Glutamatergic neuron (in vitro differentiated cells): ENCODE data around the gene TTLL10. TPM values are rescaled to one million over a fixed set of nuclear protein-coding genes. Genes with fewer than 3 reads are reported as not detected.

ENCODE experiments used
- DNase-seq: peaks from one replicate; pipeline ENCODE4 v3.0.0; 2022
- H3K27ac Mint-ChIP-seq: one replicate; pipeline ENCODE4 v1.8.0; 2020; ENCODE audit warnings: mild to moderate bottlenecking, mixed read lengths, inconsistent platforms; ENCODE audit not compliant: unreplicated experiment
- H3K27me3 Mint-ChIP-seq: one replicate; pipeline ENCODE4 v1.8.0; 2020; ENCODE audit warnings: mild to moderate bottlenecking, moderate library complexity, mixed read lengths, inconsistent platforms; ENCODE audit not compliant: unreplicated experiment
- H3K36me3 Mint-ChIP-seq: one replicate; pipeline ENCODE4 v1.8.0; 2020; ENCODE audit warnings: mild to moderate bottlenecking, mixed read lengths, inconsistent platforms; ENCODE audit not compliant: unreplicated experiment
- H3K4me1 Mint-ChIP-seq: one replicate; pipeline ENCODE4 v1.8.0; 2020; ENCODE audit warnings: mild to moderate bottlenecking, low read depth, mixed read lengths, inconsistent platforms; ENCODE audit not compliant: unreplicated experiment
- H3K4me3 Mint-ChIP-seq: one replicate; pipeline ENCODE4 v1.8.0; 2020; ENCODE audit warnings: mild to moderate bottlenecking, mixed read lengths, inconsistent platforms; ENCODE audit not compliant: unreplicated experiment
- H3K9me3 Mint-ChIP-seq: one replicate; pipeline ENCODE4 v1.8.0; 2020; ENCODE audit warnings: mild to moderate bottlenecking, moderate library complexity, mixed read lengths, inconsistent platforms; ENCODE audit not compliant: unreplicated experiment
- total RNA-seq: library from RNA; stranded (reverse); fragmentation: NEBNext Ultra II Directional; extraction: Animal tissue kit (Norgen Biotek cat#: 25700); gene quantifications from one replicate; pipeline ENCODE4 v1.2.1, GENCODE V29; 2021; ENCODE audit not compliant: unreplicated experiment
- TF ChIP-seq, protein P1 (sequence below): fragments of 200-600 bp; sonication (generic); IDR thresholded peaks from one replicate; pipeline ENCODE4 v1.5.0; 2021; ENCODE audit not compliant: partially characterized antibody, unreplicated experiment

TTLL10 gene
- total RNA-seq, 1 donor from 2014 or later = not detected

DNA sequence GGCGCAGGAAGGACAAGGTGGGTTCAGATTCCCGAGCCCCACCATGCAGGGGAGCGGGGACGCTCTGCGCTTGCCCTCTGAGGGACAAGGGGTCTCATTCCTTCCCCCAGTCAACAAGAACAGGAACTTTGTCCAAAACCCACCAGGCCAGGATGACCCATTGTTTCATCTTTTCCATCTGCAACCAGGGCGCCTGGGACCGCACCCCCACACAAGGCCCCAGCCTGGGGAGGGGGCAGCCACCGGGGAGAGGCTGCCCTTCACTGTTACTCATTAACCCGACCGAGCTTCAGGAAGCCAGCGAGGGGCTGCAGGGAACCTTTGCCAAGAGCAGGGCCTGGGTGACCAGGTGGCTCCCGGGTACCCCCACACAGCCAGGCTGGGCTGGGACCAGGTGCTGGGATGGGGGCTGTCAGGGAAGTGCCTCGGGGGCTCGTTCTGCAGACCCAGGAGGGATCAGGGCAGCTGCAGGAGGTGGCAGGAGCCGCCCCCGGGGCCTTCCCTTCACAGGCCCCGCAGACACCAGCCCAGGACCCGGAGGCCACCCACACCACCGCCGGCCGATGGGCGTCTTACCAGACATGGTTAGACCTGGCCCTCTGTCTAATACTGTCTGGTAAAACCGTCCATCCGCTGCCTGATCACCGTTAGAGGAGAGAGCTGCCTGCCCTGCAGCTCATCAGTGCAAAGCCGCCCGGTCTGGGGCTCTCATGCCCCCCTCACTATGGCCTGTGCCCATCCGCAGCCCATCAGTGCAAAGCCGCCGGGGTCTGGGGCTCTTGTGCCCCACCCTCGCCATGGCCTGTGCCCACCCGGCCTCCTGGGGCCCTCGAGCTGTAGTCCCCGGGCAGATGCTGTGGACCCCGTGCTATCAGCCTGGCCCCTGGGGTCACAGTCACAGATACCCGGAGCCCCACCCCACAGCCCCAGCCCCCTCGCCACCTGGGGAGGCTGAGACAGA is 4.9 kb upstream of the TTLL10 start:
- TF ChIP-seq, protein P1, sequence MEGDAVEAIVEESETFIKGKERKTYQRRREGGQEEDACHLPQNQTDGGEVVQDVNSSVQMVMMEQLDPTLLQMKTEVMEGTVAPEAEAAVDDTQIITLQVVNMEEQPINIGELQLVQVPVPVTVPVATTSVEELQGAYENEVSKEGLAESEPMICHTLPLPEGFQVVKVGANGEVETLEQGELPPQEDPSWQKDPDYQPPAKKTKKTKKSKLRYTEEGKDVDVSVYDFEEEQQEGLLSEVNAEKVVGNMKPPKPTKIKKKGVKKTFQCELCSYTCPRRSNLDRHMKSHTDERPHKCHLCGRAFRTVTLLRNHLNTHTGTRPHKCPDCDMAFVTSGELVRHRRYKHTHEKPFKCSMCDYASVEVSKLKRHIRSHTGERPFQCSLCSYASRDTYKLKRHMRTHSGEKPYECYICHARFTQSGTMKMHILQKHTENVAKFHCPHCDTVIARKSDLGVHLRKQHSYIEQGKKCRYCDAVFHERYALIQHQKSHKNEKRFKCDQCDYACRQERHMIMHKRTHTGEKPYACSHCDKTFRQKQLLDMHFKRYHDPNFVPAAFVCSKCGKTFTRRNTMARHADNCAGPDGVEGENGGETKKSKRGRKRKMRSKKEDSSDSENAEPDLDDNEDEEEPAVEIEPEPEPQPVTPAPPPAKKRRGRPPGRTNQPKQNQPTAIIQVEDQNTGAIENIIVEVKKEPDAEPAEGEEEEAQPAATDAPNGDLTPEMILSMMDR = no peak
- Mint-ChIP-seq H3K27ac (no peak overlapping the region), H3K4me1 (peaks cover 4% of the 10 kb centered on the region), H3K36me3 (no peaks in the 10 kb centered on the region), H3K4me3 (no peak overlapping the region), H3K27me3 (peaks cover 29% of the 10 kb centered on the region), H3K9me3 (peaks cover 29% of the 10 kb centered on the region)
- peak; percentile 54 for DNase-seq

DNA sequence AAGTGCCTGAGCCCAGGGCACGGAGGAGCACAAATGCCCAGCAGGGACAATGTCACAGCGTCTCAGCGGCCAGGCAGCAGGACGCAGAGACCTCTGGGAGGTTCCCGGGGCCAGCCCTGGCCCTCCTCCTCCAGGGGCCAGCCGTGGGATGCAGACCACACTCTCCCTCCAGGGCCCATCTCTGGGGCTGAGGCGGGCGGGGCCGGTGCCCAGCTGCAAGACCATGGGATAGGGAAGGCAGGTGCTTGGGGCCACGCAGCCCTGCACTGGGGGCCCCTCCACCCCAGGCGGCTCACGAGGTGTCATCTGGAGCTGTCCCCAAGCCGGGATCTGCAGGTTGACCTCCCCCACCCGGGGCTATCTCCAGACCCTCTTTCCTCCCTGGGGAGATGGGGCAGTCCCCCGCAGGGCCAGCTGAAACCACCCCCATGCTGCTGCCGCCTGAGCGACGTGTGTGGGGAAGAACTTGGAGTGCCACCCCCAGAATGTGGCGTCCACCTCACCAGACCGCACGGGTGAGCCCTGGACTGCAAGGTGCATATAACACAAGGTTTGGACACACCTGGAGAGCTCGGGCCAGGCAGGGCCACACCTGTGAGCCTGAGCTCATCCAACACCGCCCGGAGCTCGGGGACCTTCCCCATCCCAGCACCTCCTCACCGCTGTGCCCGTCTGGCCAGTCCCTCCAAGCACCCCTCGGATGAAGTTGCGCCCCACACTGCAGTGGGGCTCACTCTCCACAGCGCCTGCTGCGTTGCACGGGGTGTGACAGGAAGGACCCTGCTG is 4.1 kb upstream of the TTLL10 start:
- Mint-ChIP-seq H3K9me3 (peaks cover 25% of the 10 kb centered on the region), H3K27me3 (peaks cover 29% of the 10 kb centered on the region), H3K36me3 (no peaks in the 10 kb centered on the region), H3K4me1 (no peaks in the 10 kb centered on the region), H3K4me3 (no peak overlapping the region), H3K27ac (no peak overlapping the region)
- peak; percentile 45 for DNase-seq
- TF ChIP-seq, protein P1 = no peak

DNA sequence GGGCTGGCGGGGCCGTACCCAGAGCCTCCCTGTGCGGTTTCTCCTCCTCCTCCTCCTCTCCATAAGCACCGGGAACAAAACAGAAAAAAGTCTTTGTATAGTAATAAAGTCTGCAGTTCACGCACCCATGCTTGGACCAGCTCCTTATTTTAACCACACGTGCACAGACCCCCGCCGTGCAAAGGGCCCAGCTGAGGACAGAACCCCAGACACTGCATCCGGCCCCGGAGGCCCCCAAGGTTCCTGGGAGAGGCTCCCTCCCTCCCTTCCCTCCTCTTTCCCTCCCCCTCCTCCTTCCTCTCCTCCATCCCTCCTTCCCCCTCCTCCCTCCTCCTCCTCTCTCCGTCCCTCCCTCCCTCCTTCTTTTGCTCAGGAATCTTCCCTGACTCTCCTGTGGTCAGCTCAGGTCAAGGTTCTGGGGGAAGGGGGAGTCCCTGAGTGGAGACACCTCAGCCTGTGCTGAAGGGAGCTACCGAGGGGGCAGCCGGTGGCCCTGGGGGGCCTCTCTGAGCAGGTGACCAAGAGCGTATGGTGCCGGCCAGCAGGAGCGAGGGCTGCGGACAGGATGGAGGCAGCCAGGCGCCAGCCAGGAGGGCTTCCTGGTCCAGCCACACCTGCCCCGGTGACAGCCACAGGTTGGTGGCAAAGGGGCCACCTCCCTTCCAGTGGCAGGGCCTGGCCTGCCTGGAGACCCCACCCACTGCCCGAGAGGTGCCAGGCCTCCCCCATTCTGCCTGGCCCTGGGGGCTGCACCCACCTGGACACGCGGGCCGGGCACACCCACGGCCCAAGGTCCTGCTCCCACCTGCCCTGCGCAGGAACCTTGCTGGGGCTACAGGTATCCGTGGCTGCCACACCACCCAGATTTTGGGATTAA is 3.2 kb upstream of the TTLL10 start:
- Mint-ChIP-seq H3K36me3 (no peaks in the 10 kb centered on the region), H3K27me3 (peaks cover 24% of the 10 kb centered on the region), H3K4me1 (no peaks in the 10 kb centered on the region), H3K9me3 (peaks cover 28% of the 10 kb centered on the region), H3K27ac (no peak overlapping the region), H3K4me3 (no peak overlapping the region)
- DNase-seq = peak; percentile 30
- TF ChIP-seq, protein P1 = no peak

DNA sequence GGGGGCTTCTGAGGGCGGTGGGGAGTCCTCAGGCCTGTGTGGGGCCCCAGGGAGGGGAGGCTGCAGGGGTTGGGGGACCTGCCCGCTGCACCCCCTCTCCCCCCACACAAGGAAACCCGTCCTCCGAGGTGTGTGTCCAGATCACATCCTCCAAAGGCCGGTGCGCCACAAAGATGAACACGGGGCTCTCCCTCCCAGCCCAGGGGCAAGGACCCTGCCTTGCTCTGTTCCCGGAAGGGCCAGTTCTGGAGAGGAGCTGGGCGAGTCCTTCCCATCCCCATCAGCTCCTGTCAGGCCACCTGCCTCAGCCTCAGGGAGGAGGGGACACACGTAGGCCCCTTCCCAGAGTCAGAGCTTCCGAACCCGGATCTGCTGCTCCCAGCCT is 2.5 kb upstream of the TTLL10 start:
- Mint-ChIP-seq H3K27ac (no peak overlapping the region), H3K4me3 (no peak overlapping the region), H3K36me3 (no peaks in the 10 kb centered on the region), H3K9me3 (peaks cover 26% of the 10 kb centered on the region), H3K27me3 (peaks cover 22% of the 10 kb centered on the region), H3K4me1 (no peaks in the 10 kb centered on the region)
- TF ChIP-seq, protein P1 = no peak
- DNase-seq = no peak
